ENCODE measurements around the gene TNFSF11. TPM values are rescaled to one million over a fixed set of nuclear protein-coding genes. Genes with fewer than 3 reads are reported as not detected.

The TNFSF11 gene
- total RNA-seq, 1 donor from 2014 or later, result not detected

- DNase-seq (ENCODE audit: low read depth), result no peak
Measured at GRCh38 chr13:42611086-42611779, 37.3 kb downstream of the TNFSF11 start.

- DNase-seq (ENCODE audit: low read depth), result no peak
Measured at GRCh38 chr13:42612021-42612765, 38.2 kb downstream of the TNFSF11 start.

DNA sequence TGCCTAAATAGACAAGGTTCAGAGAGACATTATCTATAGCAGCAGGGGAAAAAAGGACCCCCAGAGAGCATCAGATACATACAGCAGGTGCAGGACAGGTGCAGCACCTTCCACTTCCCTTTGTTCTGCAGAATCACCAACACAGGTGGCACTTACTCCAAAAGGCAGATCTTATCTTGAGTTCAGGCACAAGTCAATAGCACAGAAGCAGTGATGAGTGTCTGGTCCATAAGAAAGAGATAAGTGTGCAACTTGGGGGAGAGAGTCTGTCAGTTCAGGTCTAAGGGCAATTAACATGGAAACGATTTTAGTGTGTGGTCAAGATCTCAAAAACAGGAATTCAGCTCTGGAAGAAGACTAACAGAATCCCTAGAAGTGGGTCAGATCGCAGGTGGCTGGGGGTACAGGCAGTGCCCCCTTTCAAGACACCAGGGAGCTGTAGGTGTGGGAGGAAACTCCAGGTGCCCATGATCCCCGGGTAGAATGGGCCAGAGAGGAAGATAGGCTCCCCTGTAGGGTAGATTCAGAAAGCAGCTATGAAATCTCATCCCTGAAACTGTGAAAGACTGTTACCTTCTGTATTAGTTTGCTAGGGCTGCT lies 40.6 kb downstream of the TNFSF11 start:
- DNase-seq (ENCODE audit: low read depth), result no peak

- peak; percentile 20 for DNase-seq (ENCODE audit: low read depth)
Measured at GRCh38 chr13:42615691-42616090, 41.7 kb downstream of the TNFSF11 start.

- no peak for DNase-seq (ENCODE audit: low read depth)
Measured at GRCh38 chr13:42617221-42617620, 43.3 kb downstream of the TNFSF11 start.

GRCh38 chr13:42623916-42624315 lies 50.0 kb downstream of the TNFSF11 start:
- no peak for DNase-seq (ENCODE audit: low read depth)

DNA sequence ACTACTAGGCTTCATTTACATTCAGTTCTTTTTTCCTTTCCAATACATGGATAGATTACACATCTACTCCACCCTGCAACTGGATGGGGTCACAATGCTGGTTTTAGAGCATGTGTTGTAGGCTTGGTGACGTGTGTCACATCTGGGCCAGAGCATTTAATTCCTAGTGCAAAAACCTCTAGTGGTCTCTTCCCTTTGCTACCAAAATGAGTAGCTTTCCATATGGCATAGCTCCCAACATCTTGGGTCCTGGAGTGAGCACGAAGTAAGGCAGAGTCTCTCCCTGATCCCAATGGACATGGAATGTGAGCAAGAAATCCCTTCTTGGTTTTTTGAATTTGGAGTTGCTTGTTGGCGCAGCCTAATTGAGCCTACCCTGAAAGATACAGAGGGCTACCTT lies 51.7 kb downstream of the TNFSF11 start:
- no peak for DNase-seq (ENCODE audit: low read depth)

GRCh38 chr13:42626176-42626860 lies 52.4 kb downstream of the TNFSF11 start:
- no peak for DNase-seq (ENCODE audit: low read depth)

GRCh38 chr13:42628666-42629065 lies 54.7 kb downstream of the TNFSF11 start:
- no peak for DNase-seq (ENCODE audit: low read depth)

- DNase-seq (ENCODE audit: low read depth), result no peak
Measured at GRCh38 chr13:42631181-42631580, 57.2 kb downstream of the TNFSF11 start.

- no peak for DNase-seq (ENCODE audit: low read depth)
Measured at GRCh38 chr13:42633495-42633894, 59.5 kb downstream of the TNFSF11 start.

GRCh38 chr13:42638101-42638500 lies 64.1 kb downstream of the TNFSF11 start:
- DNase-seq (ENCODE audit: low read depth), result no peak

DNA sequence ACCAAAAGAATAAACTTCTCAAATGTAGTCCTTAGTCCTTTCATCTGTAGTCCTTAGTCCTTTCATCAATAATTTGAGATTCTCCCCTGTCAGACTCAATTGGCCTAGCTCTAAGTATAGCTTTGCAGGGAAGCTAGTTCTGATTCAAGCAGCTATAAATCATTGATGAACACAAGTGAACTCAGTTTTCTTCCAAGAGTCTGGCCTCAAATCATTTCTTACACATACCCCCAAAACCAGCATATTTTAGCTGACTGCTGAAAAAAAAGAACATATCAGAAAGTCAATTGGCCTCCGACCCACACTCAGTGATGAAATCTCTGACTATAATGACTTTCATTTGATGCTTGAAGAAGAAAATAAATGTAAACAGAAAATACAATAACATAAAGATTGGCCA lies 64.9 kb downstream of the TNFSF11 start:
- no peak for DNase-seq (ENCODE audit: low read depth)

- DNase-seq (ENCODE audit: low read depth), result no peak
Measured at GRCh38 chr13:42643076-42643475, 69.1 kb downstream of the TNFSF11 start.

- no peak for DNase-seq (ENCODE audit: low read depth)
Measured at GRCh38 chr13:42644841-42645240, 70.9 kb downstream of the TNFSF11 start.

- DNase-seq (ENCODE audit: low read depth), result no peak
Measured at GRCh38 chr13:42645717-42646116, 71.8 kb downstream of the TNFSF11 start.

DNA sequence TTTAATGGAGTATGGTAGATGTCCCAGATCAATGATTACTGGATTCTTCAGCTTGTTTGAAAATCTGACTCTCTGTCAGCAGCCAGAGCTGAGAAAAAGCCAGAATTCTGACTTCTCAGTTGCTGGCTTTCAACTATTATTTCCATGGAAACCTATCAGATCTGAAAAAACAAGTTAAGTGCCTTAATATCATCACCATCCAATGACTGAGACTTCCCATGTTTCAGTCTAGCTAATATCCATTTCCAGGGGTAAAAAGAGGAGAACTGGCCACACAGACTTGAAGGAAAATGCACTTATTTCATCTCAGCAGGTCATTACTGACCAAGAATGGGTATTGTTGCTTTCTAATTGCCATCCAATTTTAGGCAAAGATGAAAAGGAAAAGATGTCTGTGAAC lies 75.2 kb downstream of the TNFSF11 start:
- no peak for DNase-seq (ENCODE audit: low read depth)

- no peak for DNase-seq (ENCODE audit: low read depth)
Measured at GRCh38 chr13:42649831-42650230, 75.9 kb downstream of the TNFSF11 start.

GRCh38 chr13:42650506-42650905 lies 76.6 kb downstream of the TNFSF11 start:
- DNase-seq (ENCODE audit: low read depth), result no peak

DNA sequence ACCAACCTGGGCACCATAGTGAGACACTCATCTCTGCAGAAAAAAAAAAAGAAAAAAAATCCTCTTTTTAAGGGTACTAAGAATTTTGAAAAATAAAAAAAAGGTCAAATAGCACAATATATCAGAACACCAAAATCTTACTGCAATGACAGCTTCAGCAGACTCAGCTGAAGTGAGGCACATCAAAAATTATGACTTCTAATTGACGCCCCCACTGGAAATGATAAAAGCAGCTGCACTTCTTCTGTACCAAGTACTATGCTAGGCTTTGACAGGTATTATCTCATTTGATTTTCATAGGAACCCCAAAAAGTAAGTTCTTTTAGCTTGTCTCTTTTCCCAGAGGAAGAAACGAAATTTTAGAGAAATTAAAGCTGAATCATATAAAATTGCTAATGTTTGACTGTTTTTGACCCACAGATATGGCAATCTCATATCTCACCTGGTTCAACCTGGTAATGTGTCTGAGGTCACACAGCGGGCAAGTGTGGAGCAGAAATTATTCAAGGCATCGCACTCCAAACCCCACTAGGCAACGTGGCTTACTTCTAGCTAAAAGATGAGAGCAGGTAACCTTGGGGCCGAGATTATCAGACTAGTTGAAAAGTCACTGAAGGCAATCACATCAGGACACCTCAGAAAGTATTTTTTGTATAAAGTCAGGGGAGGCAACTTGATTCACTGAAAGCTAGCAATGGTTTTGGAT lies 78.1 kb downstream of the TNFSF11 start:
- no peak for DNase-seq (ENCODE audit: low read depth)

DNA sequence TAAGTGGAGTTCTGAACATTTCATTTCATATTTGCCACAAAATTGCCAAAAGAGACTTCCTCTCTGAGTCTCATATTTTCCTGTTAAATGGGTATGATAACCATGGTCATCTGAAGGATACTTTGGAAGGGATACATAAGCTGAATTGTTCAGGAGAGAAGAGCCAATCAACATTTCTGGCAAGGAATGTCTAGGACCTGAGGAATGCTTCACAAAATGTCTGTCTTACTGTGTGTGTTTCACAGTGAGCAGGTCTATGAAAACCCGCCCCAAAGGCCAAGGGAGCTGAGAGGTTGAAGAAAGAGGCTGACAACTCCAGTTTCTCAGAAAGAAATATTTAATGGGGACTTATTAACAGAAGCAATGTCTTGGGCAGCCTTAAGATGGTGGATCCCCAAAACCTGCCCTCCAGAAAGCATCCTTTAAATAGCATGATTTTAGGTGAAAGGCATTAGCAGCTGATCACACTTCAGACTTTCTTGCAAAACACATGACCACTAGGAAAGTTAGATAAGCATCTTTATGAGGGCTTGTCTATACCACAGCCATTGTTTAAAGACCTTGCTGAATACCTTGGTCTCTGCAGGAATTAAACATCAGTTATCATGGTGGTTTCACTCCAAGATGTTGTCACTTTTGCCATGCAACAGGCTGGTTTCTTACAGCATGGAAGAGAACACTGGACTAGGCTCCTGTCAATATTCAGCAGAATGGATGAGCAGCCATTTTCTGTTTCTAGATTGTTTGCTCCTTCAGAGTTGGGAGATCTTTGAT lies 78.9 kb downstream of the TNFSF11 start:
- DNase-seq (ENCODE audit: low read depth), result no peak

Measured in renal cortical epithelial cell (primary cell).